H9 (cell line): ENCODE measurements around the gene TCF7L2. TPM values are rescaled to one million over a fixed set of nuclear protein-coding genes. Genes with fewer than 3 reads are reported as not detected.

Experiments used
- DNase-seq: peaks from one replicate; pipeline ENCODE4 v3.0.0-alpha.2; 2017
- H2AFZ ChIP-seq: one replicate; pipeline ENCODE4 v1.6.1; 2013; ENCODE audit warnings: mild to moderate bottlenecking, low read length, control low read depth, moderate library complexity
- H2AK5ac ChIP-seq: 2 replicates; pipeline ENCODE4 v1.6.1; 2013; ENCODE audit warnings: low read length, control low read depth, mixed read lengths; ENCODE audit not compliant: insufficient read length
- H2BK120ac ChIP-seq: one replicate; pipeline ENCODE4 v1.6.1; 2013; ENCODE audit warnings: low read depth, mild to moderate bottlenecking, low read length, control low read depth, inconsistent platforms; ENCODE audit not compliant: poor library complexity, severe bottlenecking
- H2BK12ac ChIP-seq: 2 replicates; pipeline ENCODE4 v1.6.1; 2013; ENCODE audit warnings: low read length, control low read depth, mixed read lengths, low read depth; ENCODE audit not compliant: insufficient read length
- H2BK15ac ChIP-seq: 2 replicates; pipeline ENCODE4 v1.6.1; 2013; ENCODE audit warnings: low read depth, low read length, control low read depth
- H2BK20ac ChIP-seq: one replicate; pipeline ENCODE4 v1.6.1; 2013; ENCODE audit warnings: low read depth, mild to moderate bottlenecking, low read length, control low read depth, inconsistent platforms; ENCODE audit not compliant: poor library complexity, severe bottlenecking
- H2BK5ac ChIP-seq: 2 replicates; pipeline ENCODE4 v1.6.1; 2013; ENCODE audit warnings: low read length, control low read depth, mixed read lengths; ENCODE audit not compliant: insufficient read length
- H3K14ac ChIP-seq: 2 replicates; pipeline ENCODE4 v1.6.1; 2013; ENCODE audit warnings: low read length, control low read depth; ENCODE audit not compliant: insufficient read depth
- H3K18ac ChIP-seq: 2 replicates; pipeline ENCODE4 v1.6.1; 2013; ENCODE audit warnings: low read depth, mild to moderate bottlenecking, mixed read lengths, low read length, control low read depth; ENCODE audit not compliant: insufficient read length
- H3K23ac ChIP-seq: 2 replicates; pipeline ENCODE4 v1.6.1; 2013; ENCODE audit warnings: low read length, control low read depth, mixed read lengths, low read depth; ENCODE audit not compliant: insufficient read length
- H3K23me2 ChIP-seq: 2 replicates; pipeline ENCODE4 v1.6.1; 2013; ENCODE audit warnings: low read depth, mild to moderate bottlenecking, mixed read lengths, low read length, control low read depth; ENCODE audit not compliant: insufficient read length, poor library complexity, severe bottlenecking
- H3K27ac ChIP-seq: 2 replicates; pipeline ENCODE4 v1.5.1; 2013; ENCODE audit warnings: low read length, control low read depth, mixed read lengths, low read depth; ENCODE audit not compliant: insufficient read length
- H3K27me3 ChIP-seq: 2 replicates; pipeline ENCODE4 v1.6.1; 2013; ENCODE audit warnings: low read length, control low read depth, inconsistent platforms; ENCODE audit not compliant: insufficient read depth
- H3K4ac ChIP-seq: 2 replicates; pipeline ENCODE4 v1.6.1; 2013; ENCODE audit warnings: low read depth, mild to moderate bottlenecking, control low read depth, inconsistent platforms, low read length, moderate library complexity
- H3K4me1 ChIP-seq: 2 replicates; pipeline ENCODE4 v1.6.1; 2013; ENCODE audit warnings: low read length, control low read depth, inconsistent platforms; ENCODE audit not compliant: insufficient read depth
- H3K4me2 ChIP-seq: 2 replicates; pipeline ENCODE4 v1.6.1; 2013; ENCODE audit warnings: low read length, control low read depth, mixed read lengths; ENCODE audit not compliant: insufficient read length, insufficient read depth
- H3K56ac ChIP-seq: 2 replicates; pipeline ENCODE4 v1.6.1; 2013; ENCODE audit warnings: low read depth, mild to moderate bottlenecking, mixed read lengths, low read length, control low read depth; ENCODE audit not compliant: insufficient read length
- H3K79me1 ChIP-seq: 2 replicates; pipeline ENCODE4 v1.6.1; 2013; ENCODE audit warnings: low read depth, mild to moderate bottlenecking, moderate library complexity, low read length, control low read depth, inconsistent platforms; ENCODE audit not compliant: insufficient read depth, poor library complexity, severe bottlenecking
- H3K79me2 ChIP-seq: 2 replicates; pipeline ENCODE4 v1.6.1; 2013; ENCODE audit warnings: low read length, control low read depth, inconsistent platforms; ENCODE audit not compliant: insufficient read depth
- H3K9ac ChIP-seq: 2 replicates; pipeline ENCODE4 v1.6.1; 2013; ENCODE audit warnings: low read length, control low read depth, mixed read lengths; ENCODE audit not compliant: insufficient read length; ENCODE audit errors: extremely low read depth
- H3K9me3 ChIP-seq: one replicate; pipeline ENCODE4 v1.6.1; 2013; ENCODE audit warnings: low read depth, low read length, inconsistent platforms; ENCODE audit not compliant: control insufficient read depth
- H3T11ph ChIP-seq: one replicate; pipeline ENCODE4 v1.6.1; 2013; ENCODE audit warnings: mild to moderate bottlenecking, low read length, control low read depth, inconsistent platforms
- H4K20me1 ChIP-seq: one replicate; pipeline ENCODE4 v1.6.1; 2013; ENCODE audit not compliant: control insufficient read depth, insufficient read length, insufficient read depth
- H4K5ac ChIP-seq: 2 replicates; pipeline ENCODE4 v1.6.1; 2013; ENCODE audit warnings: low read depth, mild to moderate bottlenecking, mixed read lengths, low read length, control low read depth; ENCODE audit not compliant: insufficient read length
- H4K8ac ChIP-seq: replicated peaks from 2 replicates; pipeline ENCODE4 v1.6.1; 2013; ENCODE audit warnings: low read length, control low read depth, mixed read lengths, low read depth; ENCODE audit not compliant: insufficient read length
- H4K91ac ChIP-seq: 2 replicates; pipeline ENCODE4 v1.6.1; 2013; ENCODE audit warnings: low read depth, mild to moderate bottlenecking, moderate library complexity, mixed read lengths, low read length, control low read depth; ENCODE audit not compliant: insufficient read length
- H3K27ac Mint-ChIP-seq, 3 experiments: 2 replicates in 2 of 3; 3 replicates in 1 of 3; pipeline ENCODE4 v1.8.0; 2020 to 2021; ENCODE audit warnings: mixed read lengths in 3 of 3, mild to moderate bottlenecking in 1 of 3, moderate library complexity in 1 of 3
- H3K27me3 Mint-ChIP-seq: 2 replicates; pipeline ENCODE4 v1.8.0; 2021; ENCODE audit warnings: low read depth, mild to moderate bottlenecking, moderate library complexity, mixed read lengths
- H3K36me3 Mint-ChIP-seq, 3 experiments: 2 replicates in 2 of 3; 3 replicates in 1 of 3; pipeline ENCODE4 v1.8.0; 2020 to 2021; ENCODE audit warnings: low read depth in 3 of 3, mixed read lengths in 3 of 3; ENCODE audit not compliant: insufficient read depth in 1 of 3
- H3K4me1 Mint-ChIP-seq, 2 experiments: 2 replicates each; pipeline ENCODE4 v1.8.0; 2020; ENCODE audit warnings: mixed read lengths in 2 of 2
- H3K4me3 Mint-ChIP-seq, 2 experiments: 2 replicates in 1 of 2; 3 replicates in 1 of 2; pipeline ENCODE4 v1.8.0; 2020 to 2021; ENCODE audit warnings: mild to moderate bottlenecking in 2 of 2, mixed read lengths in 2 of 2, moderate library complexity in 1 of 2
- H3K9me3 Mint-ChIP-seq, 2 experiments: 2 replicates in 1 of 2; 3 replicates in 1 of 2; pipeline ENCODE4 v1.8.0; 2020; ENCODE audit warnings: mild to moderate bottlenecking in 2 of 2, mixed read lengths in 2 of 2, moderate library complexity in 1 of 2
- WGBS: extraction: QIAGEN DNeasy Blood & Tissue Kit; methylation state at CpG from one replicate; pipeline ENCODE4 v1.1.7; 2013; ENCODE audit warnings: missing lambda C conversion rate, low lambda C conversion rate, mixed read lengths; ENCODE audit not compliant: insufficient read length; ENCODE audit errors: extremely low coverage; 5-methylcytosine and 5-hydroxymethylcytosine counted together
- total RNA-seq: library from RNA; stranded (reverse); gene quantifications from 2 replicates; pipeline ENCODE4 v1.2.1, GENCODE V29; 2021
- TF ChIP-seq, protein P1 (sequence below): fragments of 200-600 bp; sonication (generic); conservative IDR thresholded peaks from 3 replicates; pipeline ENCODE4 v1.8.0; 2021; ENCODE audit warnings: antibody characterized with exemption, mild to moderate bottlenecking

The TCF7L2 gene
- total RNA-seq, 1 experiment from 2014 or later = 71.1 TPM

DNA sequence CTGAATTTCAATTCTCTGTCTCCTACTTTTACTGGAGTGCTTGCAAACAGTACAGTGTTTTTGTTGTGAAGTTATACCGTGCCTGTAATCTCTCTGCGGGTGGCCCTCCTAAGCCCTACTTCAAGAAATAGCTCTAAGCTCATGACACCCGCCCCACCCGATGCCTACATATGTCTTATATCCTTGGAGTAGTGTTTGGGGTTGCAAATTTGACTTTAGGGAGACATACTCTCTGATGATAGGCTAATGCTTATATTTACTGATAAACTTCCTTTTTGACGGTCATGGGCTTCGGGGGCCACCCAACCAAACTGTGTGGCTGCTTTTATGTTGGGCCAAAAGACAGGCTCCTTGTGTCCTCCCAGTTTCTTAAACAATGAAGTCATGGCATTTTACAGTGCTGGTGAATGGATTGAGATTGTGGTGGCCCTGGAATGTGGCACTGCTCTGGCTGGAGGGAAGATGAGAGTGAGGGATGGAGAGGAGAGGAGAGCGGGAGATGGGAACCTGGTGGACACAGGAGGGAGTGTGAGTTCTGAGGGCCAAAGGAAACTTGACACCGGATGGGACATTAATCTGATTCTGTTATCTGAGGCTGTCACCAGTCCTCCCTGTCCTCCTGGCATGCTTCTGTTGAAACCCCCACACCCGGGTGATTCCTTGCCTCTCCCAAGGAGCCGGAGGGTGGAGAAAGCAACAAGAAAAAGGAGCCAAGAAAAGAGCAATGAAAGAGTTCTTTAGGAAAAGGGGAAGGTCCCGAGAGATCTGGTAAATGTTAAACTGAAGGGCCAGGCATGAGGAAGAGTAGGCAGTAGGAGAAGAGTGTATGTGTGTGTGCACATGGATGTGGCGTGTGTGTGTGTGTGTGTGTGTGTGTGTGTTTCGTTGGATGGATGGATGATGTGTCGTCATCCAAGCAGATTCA, 113.3 kb downstream of the TCF7L2 start:
- Histone ChIP-seq H2BK5ac (no peak overlapping the region), H4K91ac (no peak overlapping the region), H4K20me1 (no peaks in the 10 kb centered on the region), H3K4me1 (peaks cover 25% of the 10 kb centered on the region; the same call in 1 of the 2 replicates), H3K18ac (no peak overlapping the region), H3K27ac (no peak overlapping the region), H2BK120ac (no peak overlapping the region), H3K27me3 (no peaks in the 10 kb centered on the region), H3K56ac (no peak overlapping the region), H3K4me2 (no peak overlapping the region), H3T11ph (no peak overlapping the region), H4K5ac (no peak overlapping the region), H4K8ac (no peak overlapping the region), H2BK15ac (no peak overlapping the region), H3K23me2 (no peaks in the 10 kb centered on the region), H3K9ac (no peak overlapping the region), H2BK20ac (no peak overlapping the region), H2AFZ (no peak overlapping the region), H2BK12ac (no peak overlapping the region), H2AK5ac (no peak overlapping the region), H3K79me2 (peaks cover 31% of the 10 kb centered on the region; the same call in 1 of the 2 replicates), H3K14ac (no peak overlapping the region), H3K4ac (no peak overlapping the region), H3K79me1 (peaks cover 8% of the 10 kb centered on the region), H3K9me3 (no peaks in the 10 kb centered on the region), H3K23ac (no peak overlapping the region)
- no peaks in the 10 kb centered on the region for H3K27me3 Mint-ChIP-seq
- TF ChIP-seq, protein P1, sequence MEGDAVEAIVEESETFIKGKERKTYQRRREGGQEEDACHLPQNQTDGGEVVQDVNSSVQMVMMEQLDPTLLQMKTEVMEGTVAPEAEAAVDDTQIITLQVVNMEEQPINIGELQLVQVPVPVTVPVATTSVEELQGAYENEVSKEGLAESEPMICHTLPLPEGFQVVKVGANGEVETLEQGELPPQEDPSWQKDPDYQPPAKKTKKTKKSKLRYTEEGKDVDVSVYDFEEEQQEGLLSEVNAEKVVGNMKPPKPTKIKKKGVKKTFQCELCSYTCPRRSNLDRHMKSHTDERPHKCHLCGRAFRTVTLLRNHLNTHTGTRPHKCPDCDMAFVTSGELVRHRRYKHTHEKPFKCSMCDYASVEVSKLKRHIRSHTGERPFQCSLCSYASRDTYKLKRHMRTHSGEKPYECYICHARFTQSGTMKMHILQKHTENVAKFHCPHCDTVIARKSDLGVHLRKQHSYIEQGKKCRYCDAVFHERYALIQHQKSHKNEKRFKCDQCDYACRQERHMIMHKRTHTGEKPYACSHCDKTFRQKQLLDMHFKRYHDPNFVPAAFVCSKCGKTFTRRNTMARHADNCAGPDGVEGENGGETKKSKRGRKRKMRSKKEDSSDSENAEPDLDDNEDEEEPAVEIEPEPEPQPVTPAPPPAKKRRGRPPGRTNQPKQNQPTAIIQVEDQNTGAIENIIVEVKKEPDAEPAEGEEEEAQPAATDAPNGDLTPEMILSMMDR = peak; percentile 36; the same call in 2 of the 3 replicates
- DNase-seq = peak; percentile 57
- WGBS = no CpG with 5 or more reads among the region's 14 CpGs
- H3K4me3 Mint-ChIP-seq = peak overlapping the region in 1 of 2 experiments; percentile 51; a peak in 2 of 5 replicates
- H3K36me3 Mint-ChIP-seq = peaks cover 2 to 28% (median 13%) of the 10 kb centered on the region in 3 experiments; a peak in 6 of 7 replicates
- no peaks in the 10 kb centered on the region for H3K9me3 Mint-ChIP-seq
- peak overlapping the region; percentile 2 to 43 (median 19); a peak in 6 of 7 replicates for H3K27ac Mint-ChIP-seq
- H3K4me1 Mint-ChIP-seq = peaks cover 6 to 40% of the 10 kb centered on the region in 2 experiments
